ENCODE data around the gene ACSM6.

Gene ACSM6

GRCh38 chr10:95273393-95274312, 79.6 kb downstream of the ACSM6 start:
- no peak for DNase-seq (ENCODE audit: low read depth)

GRCh38 chr10:95275726-95276366, 81.8 kb downstream of the ACSM6 start:
- no peak for DNase-seq (ENCODE audit: low read depth)

DNA sequence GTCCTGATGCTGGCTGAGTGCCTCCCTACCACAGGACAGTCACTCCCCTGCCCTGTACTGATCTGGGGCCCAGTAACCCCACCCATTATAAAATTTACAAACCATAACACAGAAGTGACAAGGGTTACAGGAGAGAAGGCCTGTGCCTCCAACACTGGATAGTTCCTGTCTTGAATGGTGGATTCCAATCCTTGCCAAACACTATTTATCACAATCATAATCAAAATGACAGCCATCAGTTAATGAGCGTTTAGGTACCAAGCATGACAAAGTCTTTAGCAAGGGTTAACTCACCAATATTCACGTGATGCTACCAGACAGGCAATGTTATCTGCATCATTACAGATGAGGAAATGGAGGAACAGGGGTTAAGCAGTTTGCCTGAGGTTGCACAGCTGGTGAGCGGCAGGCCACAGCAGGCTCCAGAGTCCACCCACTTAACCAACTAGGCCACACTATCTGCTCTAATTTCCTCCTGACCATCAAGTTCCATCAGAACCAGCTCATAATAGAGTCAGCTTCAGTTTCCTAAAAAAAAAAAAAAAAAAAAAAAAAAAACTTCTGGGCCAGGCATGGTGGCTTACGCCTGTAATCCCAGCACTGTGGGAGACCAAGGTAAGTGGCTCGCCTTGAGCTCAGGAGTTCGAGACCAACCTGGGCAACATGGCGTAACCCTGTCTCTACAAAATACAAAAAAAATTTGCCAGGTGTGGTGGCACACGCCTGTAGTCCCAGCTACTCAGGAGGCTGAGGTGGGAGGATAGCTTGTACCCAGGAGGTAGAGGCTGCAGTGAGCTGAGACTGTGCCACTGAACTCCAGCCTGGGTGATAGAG, 82.5 kb downstream of the ACSM6 start:
- no peak for DNase-seq (ENCODE audit: low read depth)

DNA sequence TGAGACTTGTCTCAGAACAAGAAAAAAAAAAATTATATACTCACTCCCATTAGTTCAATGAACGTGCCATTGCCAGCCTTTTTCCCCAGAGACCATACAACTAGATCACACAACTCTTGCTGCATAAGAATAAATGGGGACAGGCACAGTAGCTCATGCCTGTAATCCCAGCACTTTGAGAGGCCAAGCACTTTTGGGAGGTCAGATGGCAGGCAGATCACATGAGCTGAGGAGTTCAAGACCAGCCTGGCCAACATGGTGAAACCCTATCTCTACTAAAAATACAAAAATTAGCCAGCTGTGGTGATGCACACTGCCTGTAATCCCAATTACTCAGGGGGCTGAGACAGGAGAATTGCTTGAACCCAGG, 83.1 kb downstream of the ACSM6 start:
- no peak for DNase-seq (ENCODE audit: low read depth)

DNA sequence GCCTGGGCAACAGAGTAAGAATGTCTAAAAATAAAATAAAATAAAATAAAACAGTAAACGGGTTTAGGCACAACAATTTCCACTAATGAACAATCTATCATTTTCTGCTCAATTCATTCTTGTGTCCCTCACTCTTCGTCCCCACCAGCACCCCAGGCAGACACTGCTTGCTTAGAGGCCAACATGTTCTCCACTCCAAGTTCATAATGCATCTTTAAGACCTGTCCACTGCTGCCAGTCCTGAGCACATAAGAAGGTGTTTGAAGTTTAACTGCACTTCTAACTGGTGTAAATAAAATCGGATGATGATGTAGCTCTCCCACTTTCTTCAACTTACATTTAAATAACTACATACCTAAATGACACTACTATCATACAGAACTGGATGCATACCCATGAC, 83.6 kb downstream of the ACSM6 start:
- DNase-seq (ENCODE audit: low read depth): no peak
